Stimulated activated CD4-positive, alpha-beta T cell treated with anti-CD3 and anti-CD28 coated beads, Interleukin-1b, Interleukin-23, amount 100 ng/mL, for 48 hours (primary cell): ENCODE results near the gene RPL4.
A peak's percentile ranks its signal among the peaks of the same experiment; 100 is the strongest.
"Not testable (repeated sequence)": the region's sequence is repeated elsewhere in the genome, so short reads cannot be mapped to it uniquely, and the experiment has no call there.

ENCODE experiments used
- DNase-seq: peaks from one replicate; pipeline ENCODE4 v3.0.0-alpha.2; 2020

RPL4 gene

GRCh38 chr15:66504563-66505429 lies at the start of gene RPL4, which contains the start of gene ZWILCH:
TSS of gene RPL4 (minus strand) at chr15:66504855. CDS start at chr15:66504790, 65 bp downstream.
TSS of gene ZWILCH (plus strand) at chr15:66505326. CDS start at chr15:66505339, 13 bp downstream.
- DNase-seq, result peak; percentile 76

GRCh38 chr15:66545255-66545654 lies 40.6 kb upstream of the RPL4 start:
- DNase-seq, result no peak

GRCh38 chr15:66542896-66543295 lies 38.2 kb upstream of the RPL4 start:
- DNase-seq, result no peak

- no peak for DNase-seq
Observed at GRCh38 chr15:66535056-66535455, 30.4 kb upstream of the RPL4 start.

GRCh38 chr15:66524838-66525237 lies 20.2 kb upstream of the RPL4 start:
- DNase-seq, result no peak

- DNase-seq, result no peak
Observed at GRCh38 chr15:66523926-66524325, 19.3 kb upstream of the RPL4 start.

GRCh38 chr15:66515901-66516322 lies 11.3 kb upstream of the RPL4 start:
- no peak for DNase-seq

- no peak for DNase-seq
Observed at GRCh38 chr15:66514586-66514985, 9.9 kb upstream of the RPL4 start.

- DNase-seq, result no peak
Observed at GRCh38 chr15:66508293-66508883, 3.7 kb upstream of the RPL4 start.

- DNase-seq, result no peak
Observed at GRCh38 chr15:66505818-66506217, 1.2 kb upstream of the RPL4 start.

GRCh38 chr15:66505430-66505811 lies 766 bp upstream of the RPL4 start:
- DNase-seq, result no peak

- DNase-seq, result no peak
Observed at GRCh38 chr15:66503780-66504562, 684 bp downstream of the RPL4 start.

GRCh38 chr15:66503041-66503648 lies 1.5 kb downstream of the RPL4 start:
- DNase-seq, result not testable (repeated sequence)

GRCh38 chr15:66502491-66502890 lies 2.2 kb downstream of the RPL4 start:
- no peak for DNase-seq

GRCh38 chr15:66500346-66500745 lies 4.3 kb downstream of the RPL4 start:
- DNase-seq, result not testable (repeated sequence)

- DNase-seq, result no peak
Observed at GRCh38 chr15:66498501-66499386, 5.9 kb downstream of the RPL4 start.

- DNase-seq, result peak; percentile 97
Observed at GRCh38 chr15:66497502-66498455, 6.9 kb downstream of the RPL4 start, which contains the start of gene SNAPC5. TSS of gene SNAPC5 (minus strand) at chr15:66497762. CDS start at chr15:66497731, 31 bp downstream.

- DNase-seq, result no peak
Observed at GRCh38 chr15:66496951-66497501, 7.6 kb downstream of the RPL4 start.

- no peak for DNase-seq
Observed at GRCh38 chr15:66494262-66494661, 10.4 kb downstream of the RPL4 start.

- DNase-seq, result no peak
Observed at GRCh38 chr15:66491846-66492245, 12.8 kb downstream of the RPL4 start.
